IMR-90 (cell line): Measurements from ENCODE around the gene SGK2. TPM values are rescaled to one million over a fixed set of nuclear protein-coding genes. Genes with fewer than 3 reads are reported as not detected.

Experiments used
- ATAC-seq: fragments of 200-7000 bp; cut with Tn5 transposase; 2 replicates; pipeline ENCODE4 v1.9.1; 2020; ENCODE audit warnings: low read depth, mild to moderate bottlenecking, moderate library complexity
- BruUV-seq: library from RNA; stranded (reverse); fragments of 400-500 nt; replicated peaks from 2 replicates; lab custom pipeline; 2021; lab: Mats Ljungman, UMichigan
- CTCF ChIA-PET: fragments of 300-600 bp; formaldehyde crosslinking; extraction: SDS; loops from one replicate; lab custom pipeline; 2021; ENCODE audit warnings: antibody characterized with exemption; lab: Yijun Ruan, JAX
- POLR2A ChIA-PET: fragments of 300-600 bp; sonication (Branson Sonifier 250); formaldehyde crosslinking; loops from one replicate; lab custom pipeline; 2022; ENCODE audit warnings: antibody characterized with exemption; ENCODE audit not compliant: unreplicated experiment; lab: Charles Lee
- DNase-seq: peaks from one replicate; pipeline ENCODE4 v3.0.0; 2013
- H2AFZ ChIP-seq: replicated peaks from 2 replicates; pipeline ENCODE3; 2013; ENCODE audit warnings: low read length, mild to moderate bottlenecking; ENCODE audit not compliant: poor library complexity
- H2AK5ac ChIP-seq: 2 replicates; pipeline ENCODE4 v1.6.1; 2013; ENCODE audit warnings: low read depth, low read length, inconsistent platforms
- H2AK9ac ChIP-seq: replicated peaks from 2 replicates; pipeline ENCODE3; 2013; ENCODE audit warnings: mild to moderate bottlenecking, low read depth, low read length, moderate library complexity; ENCODE audit not compliant: poor library complexity
- H2BK120ac ChIP-seq: 2 replicates; pipeline ENCODE4 v1.6.1; 2013; ENCODE audit warnings: low read depth, low read length, inconsistent platforms
- H2BK15ac ChIP-seq: 3 replicates; pipeline ENCODE4 v1.6.1; 2013; ENCODE audit warnings: low read depth, low read length, inconsistent platforms
- H2BK20ac ChIP-seq: 2 replicates; pipeline ENCODE4 v1.6.1; 2013; ENCODE audit warnings: low read depth, mild to moderate bottlenecking, inconsistent platforms, low read length, moderate library complexity
- H2BK5ac ChIP-seq: 2 replicates; pipeline ENCODE4 v1.6.1; 2013; ENCODE audit warnings: mild to moderate bottlenecking, low read depth, low read length, inconsistent platforms; ENCODE audit not compliant: poor library complexity, severe bottlenecking
- H3K14ac ChIP-seq: replicated peaks from 2 replicates; pipeline ENCODE4 v1.6.1; 2013; ENCODE audit warnings: low read depth, low read length, inconsistent platforms
- H3K18ac ChIP-seq: 2 replicates; pipeline ENCODE4 v1.6.1; 2013; ENCODE audit warnings: low read depth, low read length, control low read depth
- H3K23ac ChIP-seq: 2 replicates; pipeline ENCODE4 v1.6.1; 2013; ENCODE audit warnings: low read depth, low read length, inconsistent platforms
- H3K27ac ChIP-seq: 2 replicates; pipeline ENCODE4 v1.5.1; 2013; ENCODE audit warnings: mild to moderate bottlenecking, control low read depth, low read length; ENCODE audit not compliant: insufficient read depth
- H3K27me3 ChIP-seq: 2 replicates; pipeline ENCODE4 v1.6.1; 2013; ENCODE audit warnings: low read length; ENCODE audit not compliant: control insufficient read depth, insufficient read depth
- H3K36me3 ChIP-seq: 2 replicates; pipeline ENCODE4 v1.6.1; 2013; ENCODE audit warnings: low read length, mixed read lengths; ENCODE audit not compliant: control insufficient read depth, insufficient read depth
- H3K4ac ChIP-seq: 2 replicates; pipeline ENCODE4 v1.6.1; 2013; ENCODE audit warnings: low read depth, low read length, inconsistent platforms
- H3K4me1 ChIP-seq: 2 replicates; pipeline ENCODE4 v1.6.1; 2013; ENCODE audit warnings: low read length, mixed read lengths; ENCODE audit not compliant: control insufficient read depth, insufficient read depth
- H3K4me2 ChIP-seq: 2 replicates; pipeline ENCODE4 v1.6.1; 2013; ENCODE audit warnings: low read depth, mild to moderate bottlenecking, control low read depth, low read length, moderate library complexity
- H3K4me3 ChIP-seq: 2 replicates; pipeline ENCODE4 v1.5.1; 2013; ENCODE audit warnings: low read depth, mild to moderate bottlenecking, control low read depth, low read length, moderate library complexity; ENCODE audit not compliant: insufficient read depth
- H3K56ac ChIP-seq: 2 replicates; pipeline ENCODE4 v1.6.1; 2013; ENCODE audit warnings: low read length, inconsistent platforms; ENCODE audit not compliant: insufficient read depth; ENCODE audit errors: extremely low read depth
- H3K79me1 ChIP-seq, 2 experiments: 2 replicates each; pipeline ENCODE4 v1.6.1; 2013; ENCODE audit warnings: low read length in 2 of 2, inconsistent platforms in 1 of 2, low read depth in 1 of 2
- H3K9ac ChIP-seq: 2 replicates; pipeline ENCODE4 v1.6.1; 2013; ENCODE audit warnings: low read depth, low read length, control low read depth
- H3K9me1 ChIP-seq: 2 replicates; pipeline ENCODE4 v1.6.1; 2013; ENCODE audit warnings: low read length, inconsistent platforms; ENCODE audit not compliant: insufficient read depth
- H3K9me3 ChIP-seq: 2 replicates; pipeline ENCODE4 v1.6.1; 2013; ENCODE audit warnings: low read length; ENCODE audit not compliant: control insufficient read depth, insufficient read depth
- H4K20me1 ChIP-seq: 2 replicates; pipeline ENCODE4 v1.6.1; 2013; ENCODE audit warnings: low read length, inconsistent platforms; ENCODE audit not compliant: insufficient read depth
- H4K5ac ChIP-seq: 2 replicates; pipeline ENCODE4 v1.6.1; 2013; ENCODE audit warnings: mild to moderate bottlenecking, low read depth, low read length, control low read depth
- H4K8ac ChIP-seq, 2 experiments: 2 replicates each; pipeline ENCODE4 v1.6.1; 2013; ENCODE audit warnings: low read depth in 2 of 2, low read length in 2 of 2, control low read depth in 1 of 2, inconsistent platforms in 1 of 2
- H4K91ac ChIP-seq: 2 replicates; pipeline ENCODE4 v1.6.1; 2013; ENCODE audit warnings: low read depth, low read length, inconsistent platforms; ENCODE audit not compliant: insufficient read depth
- BHLHE40 ChIP-seq: fragments of 150-350 bp; IDR thresholded peaks from 2 replicates; pipeline ENCODE4 v1.6.1; 2016; ENCODE audit warnings: mild to moderate bottlenecking, low read depth, low read length
- CHD1 ChIP-seq: IDR thresholded peaks from 2 replicates; pipeline ENCODE4 v1.6.1; 2012; ENCODE audit warnings: low read depth, low read length, improper control_type of control experiment
- MAZ ChIP-seq: IDR thresholded peaks from 2 replicates; pipeline ENCODE4 v1.6.1; 2012; ENCODE audit warnings: low read depth, mild to moderate bottlenecking, low read length, improper control_type of control experiment, moderate library complexity, borderline replicate concordance
- MXI1 ChIP-seq: IDR thresholded peaks from 2 replicates; pipeline ENCODE4 v1.6.1; 2012; ENCODE audit warnings: low read depth, mild to moderate bottlenecking, low read length, moderate library complexity, borderline replicate concordance
- POLR2A ChIP-seq: IDR thresholded peaks from 2 replicates; pipeline ENCODE4 v1.6.1; 2012; ENCODE audit warnings: mild to moderate bottlenecking, low read depth, low read length
- RAD21 ChIP-seq: IDR thresholded peaks from 2 replicates; pipeline ENCODE4 v1.6.1; 2012; ENCODE audit warnings: low read length, improper control_type of control experiment
- RCOR1 ChIP-seq: IDR thresholded peaks from 2 replicates; pipeline ENCODE4 v1.6.1; 2012; ENCODE audit warnings: mild to moderate bottlenecking, low read length, improper control_type of control experiment; ENCODE audit not compliant: insufficient replicate concordance
- WGBS, 2 experiments: methylation state at CpG; one replicate each; pipeline versions ENCODE4 v1.1.5 to v1.1.7; 2013; ENCODE audit warnings: missing lambda C conversion rate in 2 of 2; ENCODE audit not compliant: insufficient read length in 1 of 2; ENCODE audit errors: extremely low coverage in 2 of 2; 5-methylcytosine and 5-hydroxymethylcytosine counted together
- dilution Hi-C: fragments of 300-500 bp; cut with HindIII; formaldehyde crosslinking; loops from one replicate; pipeline ENCODE4 v1.14.3; 2018; ENCODE audit warnings: low sequenced_read_pairs; ENCODE audit not compliant: unreplicated experiment
- in situ Hi-C: fragments of 300-500 bp; cut with MboI; formaldehyde crosslinking; loops from 3 replicates; pipeline ENCODE4 v1.14.3; 2019; ENCODE audit warnings: low sequenced_read_pairs, inconsistent platforms, mixed read lengths
- intact Hi-C: fragments of 100-400 bp; cut with micrococcal nuclease; formaldehyde crosslinking; loops from 2 replicates; pipeline ENCODE4 v1.10.0; 2022
- polyA plus RNA-seq, 3 experiments: library from polyadenylated mRNA; depleted of rRNA; stranded (reverse); fragments of >200 nt; gene quantifications; 2 replicates each; pipeline ENCODE4 v1.2.3, GENCODE V29; 2012; ENCODE audit warnings: low replicate concordance in 1 of 3
- total RNA-seq: library from RNA; depleted of rRNA; stranded (reverse); fragments of >200 nt; gene quantifications from 2 replicates; pipeline ENCODE4 v1.2.3, GENCODE V29; 2012
- TF ChIP-seq, protein P1 (sequence below): fragments of 150-350 bp; IDR thresholded peaks from 2 replicates; pipeline ENCODE4 v1.6.1; 2016; ENCODE audit warnings: low read depth, mild to moderate bottlenecking, low read length, moderate library complexity, borderline replicate concordance
- TF ChIP-seq, protein P2 (sequence below): fragments of 150-350 bp; IDR thresholded peaks from 2 replicates; pipeline ENCODE4 v1.6.1; 2017; ENCODE audit warnings: mild to moderate bottlenecking, antibody characterized with exemption, low read length, low read depth
- TF ChIP-seq, protein P3 (sequence below): conservative IDR thresholded peaks from 2 replicates; pipeline ENCODE4 v1.5.1; 2012; ENCODE audit warnings: mild to moderate bottlenecking, low read depth, low read length, improper control_type of control experiment

SGK2 gene
- total and polyA plus RNA-seq, 2 of the 4 experiments (the other 2 are of a cell fraction): under 0.01 to 0.10 TPM

DNA sequence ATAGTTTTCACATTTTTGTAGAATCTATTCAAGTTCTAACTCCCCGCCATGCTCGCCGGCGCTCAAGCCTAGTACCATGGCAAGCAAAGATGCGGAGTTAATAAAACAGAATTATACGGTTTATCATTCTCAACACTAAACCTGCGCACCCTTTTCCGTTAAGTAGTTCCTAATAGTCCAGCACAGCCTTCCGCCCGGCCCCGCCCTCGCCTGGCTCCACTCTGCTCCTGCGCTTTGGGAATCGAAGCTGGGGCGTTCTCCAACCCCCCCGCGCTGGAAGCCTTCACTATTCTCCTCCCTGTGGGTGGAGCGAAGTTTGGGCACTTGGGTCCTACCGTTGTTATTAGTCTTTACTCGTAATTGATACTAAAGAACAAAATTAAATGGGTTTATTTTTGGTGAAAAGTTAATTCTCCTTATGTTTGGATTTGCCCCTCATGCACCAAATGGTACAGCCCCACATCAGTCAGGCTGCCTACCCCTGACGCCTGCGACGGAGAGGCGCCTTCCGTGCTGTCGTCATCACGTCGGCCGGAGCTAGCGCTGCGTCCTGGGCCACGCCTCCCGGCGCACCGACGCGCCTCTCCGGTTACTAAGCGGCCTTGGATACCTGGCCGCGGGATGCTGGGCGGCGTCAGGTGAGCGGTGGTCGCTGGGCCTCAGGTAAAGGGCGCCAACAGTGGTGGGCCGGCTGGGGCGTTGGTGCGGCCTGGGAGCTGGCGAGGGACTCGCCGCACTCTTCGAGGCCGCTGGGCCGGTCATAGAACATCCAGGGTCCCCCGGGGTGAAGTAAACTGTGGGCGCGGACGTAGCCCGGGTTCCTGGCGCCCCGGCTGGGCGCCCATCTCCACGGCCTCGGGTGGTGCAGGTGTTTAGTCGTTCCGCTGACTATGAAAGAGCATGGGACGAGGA is 31.8 kb downstream of the SGK2 start, which contains the start of gene IFT52:
Gene IFT52, plus strand, starts transcription at position 546 of the 912 bp plus-strand sequence. CDS start 3,762 bp downstream, outside the sequence.
- no peaks in the 10 kb centered on the region for H3K27me3 ChIP-seq
- TF ChIP-seq MXI1 (peak; percentile 82; the same call in 1 of the 2 replicates), POLR2A (peak; percentile 45; the same call in 1 of the 2 replicates), MAZ (peak; percentile 66), CHD1 (peak; percentile 86; the same call in 1 of the 2 replicates), BHLHE40 (peak; percentile 97), RCOR1 (no peak), RAD21 (no peak)
- TF ChIP-seq, protein P1, sequence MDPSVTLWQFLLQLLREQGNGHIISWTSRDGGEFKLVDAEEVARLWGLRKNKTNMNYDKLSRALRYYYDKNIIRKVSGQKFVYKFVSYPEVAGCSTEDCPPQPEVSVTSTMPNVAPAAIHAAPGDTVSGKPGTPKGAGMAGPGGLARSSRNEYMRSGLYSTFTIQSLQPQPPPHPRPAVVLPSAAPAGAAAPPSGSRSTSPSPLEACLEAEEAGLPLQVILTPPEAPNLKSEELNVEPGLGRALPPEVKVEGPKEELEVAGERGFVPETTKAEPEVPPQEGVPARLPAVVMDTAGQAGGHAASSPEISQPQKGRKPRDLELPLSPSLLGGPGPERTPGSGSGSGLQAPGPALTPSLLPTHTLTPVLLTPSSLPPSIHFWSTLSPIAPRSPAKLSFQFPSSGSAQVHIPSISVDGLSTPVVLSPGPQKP: no peak
- TF ChIP-seq, protein P2, sequence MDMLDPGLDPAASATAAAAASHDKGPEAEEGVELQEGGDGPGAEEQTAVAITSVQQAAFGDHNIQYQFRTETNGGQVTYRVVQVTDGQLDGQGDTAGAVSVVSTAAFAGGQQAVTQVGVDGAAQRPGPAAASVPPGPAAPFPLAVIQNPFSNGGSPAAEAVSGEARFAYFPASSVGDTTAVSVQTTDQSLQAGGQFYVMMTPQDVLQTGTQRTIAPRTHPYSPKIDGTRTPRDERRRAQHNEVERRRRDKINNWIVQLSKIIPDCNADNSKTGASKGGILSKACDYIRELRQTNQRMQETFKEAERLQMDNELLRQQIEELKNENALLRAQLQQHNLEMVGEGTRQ: no peak
- TF ChIP-seq, protein P3, sequence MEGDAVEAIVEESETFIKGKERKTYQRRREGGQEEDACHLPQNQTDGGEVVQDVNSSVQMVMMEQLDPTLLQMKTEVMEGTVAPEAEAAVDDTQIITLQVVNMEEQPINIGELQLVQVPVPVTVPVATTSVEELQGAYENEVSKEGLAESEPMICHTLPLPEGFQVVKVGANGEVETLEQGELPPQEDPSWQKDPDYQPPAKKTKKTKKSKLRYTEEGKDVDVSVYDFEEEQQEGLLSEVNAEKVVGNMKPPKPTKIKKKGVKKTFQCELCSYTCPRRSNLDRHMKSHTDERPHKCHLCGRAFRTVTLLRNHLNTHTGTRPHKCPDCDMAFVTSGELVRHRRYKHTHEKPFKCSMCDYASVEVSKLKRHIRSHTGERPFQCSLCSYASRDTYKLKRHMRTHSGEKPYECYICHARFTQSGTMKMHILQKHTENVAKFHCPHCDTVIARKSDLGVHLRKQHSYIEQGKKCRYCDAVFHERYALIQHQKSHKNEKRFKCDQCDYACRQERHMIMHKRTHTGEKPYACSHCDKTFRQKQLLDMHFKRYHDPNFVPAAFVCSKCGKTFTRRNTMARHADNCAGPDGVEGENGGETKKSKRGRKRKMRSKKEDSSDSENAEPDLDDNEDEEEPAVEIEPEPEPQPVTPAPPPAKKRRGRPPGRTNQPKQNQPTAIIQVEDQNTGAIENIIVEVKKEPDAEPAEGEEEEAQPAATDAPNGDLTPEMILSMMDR: no peak
- H2AK9ac ChIP-seq: peak within 1 kb of the TSS; percentile 87
- CTCF ChIA-PET: interaction anchor here (0.6 to 0.7 kb wide), 2 partner anchors 52 to 575 kb away, joined by 3 read pairs; no protein-coding TSS in a partner anchor
- no TSS peak for BruUV-seq
- H3K79me1 ChIP-seq: peaks cover 12 to 16% of the 10 kb centered on the region in 2 experiments
- WGBS, 2 experiments: 1% methylated on average over 21 of the region's 68 CpGs; no CpG with 5 or more reads in 1 of the 2 experiments
- peak within 1 kb of the TSS; percentile 80 for H3K18ac ChIP-seq
- peak; percentile 98 for ATAC-seq
- peak within 1 kb of the TSS; percentile 81 for H4K91ac ChIP-seq
- H3K23ac ChIP-seq: peak within 1 kb of the TSS; percentile 57
- H3K9me3 ChIP-seq: no peaks in the 10 kb centered on the region
- in situ Hi-C loops (no loop called here), dilution Hi-C loops (no loop called here), intact Hi-C loops (loop anchor here (1.0 to 2.0 kb wide), 2 partner anchors 52 to 128 kb away; no protein-coding TSS in a partner anchor)
- H3K4me3 ChIP-seq: peak within 1 kb of the TSS; percentile 96
- H4K5ac ChIP-seq: peak within 1 kb of the TSS; percentile 95
- H3K56ac ChIP-seq: peak within 1 kb of the TSS; percentile 98
- H4K20me1 ChIP-seq: no peaks in the 10 kb centered on the region
- H2BK5ac ChIP-seq: peak within 1 kb of the TSS; percentile 89
- peak within 1 kb of the TSS; percentile 77; the same call in 1 of the 3 replicates for H2BK15ac ChIP-seq
- peak within 1 kb of the TSS; percentile 65; the same call in 1 of the 2 replicates for H2AK5ac ChIP-seq
- H2AFZ ChIP-seq: peak within 1 kb of the TSS; percentile 95
- H2BK20ac ChIP-seq: peak within 1 kb of the TSS; percentile 85
- H3K4me2 ChIP-seq: peak within 1 kb of the TSS; percentile 98
- H3K27ac ChIP-seq: peak within 1 kb of the TSS; percentile 83
- peaks cover 6% of the 10 kb centered on the region; the same call in 1 of the 2 replicates for H3K36me3 ChIP-seq
- peak within 1 kb of the TSS; percentile 86 for H3K4ac ChIP-seq
- H3K14ac ChIP-seq: peak within 1 kb of the TSS; percentile 92
- peak within 1 kb of the TSS; percentile 90 for H3K9ac ChIP-seq
- no peaks in the 10 kb centered on the region; the same call in 1 of the 2 replicates for H3K9me1 ChIP-seq
- peak within 1 kb of the TSS; percentile 96 to 99 for H4K8ac ChIP-seq
- H2BK120ac ChIP-seq: peak within 1 kb of the TSS; percentile 94
- POLR2A ChIA-PET: interaction anchor here (0.5 kb wide), 1 partner anchor 80 kb away, joined by 3 read pairs; no protein-coding TSS in a partner anchor
- DNase-seq: peak; percentile 88
- H3K4me1 ChIP-seq: peaks cover 3% of the 10 kb centered on the region; the same call in 1 of the 2 replicates
